Spleen (tissue), 7 donors: ENCODE results near the gene CCL1.

Experiments used
- POLR2A ChIP-seq, 3 donors: fragments of 450-650 bp; IDR thresholded peaks; one replicate each; pipeline ENCODE4 v1.5.1; 2017; ENCODE audit warnings: antibody characterized with exemption in 3 of 3, mild to moderate bottlenecking in 1 of 3
- POLR2AphosphoS5 ChIP-seq, 3 donors: sonication (generic); formaldehyde crosslinking; IDR thresholded peaks; one replicate each; pipeline ENCODE4 v1.5.1; 2017; ENCODE audit warnings: antibody characterized with exemption in 3 of 3
- TF ChIP-seq, protein P1 (sequence below), 11 experiments: fragments of 200-600 bp in 7 of 11; fragments of 450-650 bp in 4 of 11; sonication (generic) in 4 of 11; IDR thresholded peaks in 8 of 11; conservative IDR thresholded peaks in 3 of 11; 1 replicate in 7 of 11; 2 replicates in 4 of 11; pipeline versions ENCODE4 v1.4.0 to v1.8.0; 2016 to 2021; ENCODE audit warnings: antibody characterized with exemption in 11 of 11, inconsistent platforms in 4 of 11, mild to moderate bottlenecking in 1 of 11
- donor health status: DM: no; HTN: no; CAD: no; lungs with moderate emphysema.
- donor health status: DM: no; HTN: no; CAD: no.
- donor health status: DM: no; HTN: no; CAD: no.

GRCh38 chr17:34352191-34352590 is 10.8 kb downstream of the CCL1 start:
- TF ChIP-seq POLR2A (IDR thresholded peaks at IDR 0.05) (no peak), POLR2AphosphoS5 (IDR thresholded peaks at IDR 0.05) (no peak)
- TF ChIP-seq, protein P1, sequence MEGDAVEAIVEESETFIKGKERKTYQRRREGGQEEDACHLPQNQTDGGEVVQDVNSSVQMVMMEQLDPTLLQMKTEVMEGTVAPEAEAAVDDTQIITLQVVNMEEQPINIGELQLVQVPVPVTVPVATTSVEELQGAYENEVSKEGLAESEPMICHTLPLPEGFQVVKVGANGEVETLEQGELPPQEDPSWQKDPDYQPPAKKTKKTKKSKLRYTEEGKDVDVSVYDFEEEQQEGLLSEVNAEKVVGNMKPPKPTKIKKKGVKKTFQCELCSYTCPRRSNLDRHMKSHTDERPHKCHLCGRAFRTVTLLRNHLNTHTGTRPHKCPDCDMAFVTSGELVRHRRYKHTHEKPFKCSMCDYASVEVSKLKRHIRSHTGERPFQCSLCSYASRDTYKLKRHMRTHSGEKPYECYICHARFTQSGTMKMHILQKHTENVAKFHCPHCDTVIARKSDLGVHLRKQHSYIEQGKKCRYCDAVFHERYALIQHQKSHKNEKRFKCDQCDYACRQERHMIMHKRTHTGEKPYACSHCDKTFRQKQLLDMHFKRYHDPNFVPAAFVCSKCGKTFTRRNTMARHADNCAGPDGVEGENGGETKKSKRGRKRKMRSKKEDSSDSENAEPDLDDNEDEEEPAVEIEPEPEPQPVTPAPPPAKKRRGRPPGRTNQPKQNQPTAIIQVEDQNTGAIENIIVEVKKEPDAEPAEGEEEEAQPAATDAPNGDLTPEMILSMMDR (IDR thresholded peaks at IDR 0.05 in 8 of 11, conservative IDR thresholded peaks at IDR 0.05 in 3 of 11): no peak
